Kidney glomerular epithelial cell (primary cell): ENCODE measurements around the gene LRG1.
"Not testable (repeated sequence)": the region's sequence is repeated elsewhere in the genome, so short reads cannot be mapped to it uniquely, and the experiment has no call there.

ENCODE experiments used
- DNase-seq: peaks from one replicate; lab custom pipeline; 2025; lab: John Stamatoyannopoulos, UW

LRG1 gene

GRCh38 chr19:4529924-4530522 lies 9.8 kb downstream of the LRG1 start:
- no peak for DNase-seq

GRCh38 chr19:4528843-4529242 lies 11.0 kb downstream of the LRG1 start:
- no peak for DNase-seq

- not testable (repeated sequence) for DNase-seq
Observed at GRCh38 chr19:4527377-4527776, 12.5 kb downstream of the LRG1 start.

- DNase-seq = no peak
Observed at GRCh38 chr19:4525563-4526002, 14.3 kb downstream of the LRG1 start.

- no peak for DNase-seq
Observed at GRCh38 chr19:4524808-4525562, 14.9 kb downstream of the LRG1 start.

- DNase-seq = no peak
Observed at GRCh38 chr19:4523306-4524110, 16.3 kb downstream of the LRG1 start.

GRCh38 chr19:4522291-4523002 lies 17.4 kb downstream of the LRG1 start:
- no peak for DNase-seq

- DNase-seq = no peak
Observed at GRCh38 chr19:4521888-4522242, 18.0 kb downstream of the LRG1 start.

- no peak for DNase-seq
Observed at GRCh38 chr19:4521170-4521887, 18.5 kb downstream of the LRG1 start.

- DNase-seq = no peak
Observed at GRCh38 chr19:4519521-4520277, 20.1 kb downstream of the LRG1 start.

GRCh38 chr19:4519172-4519496 lies 20.7 kb downstream of the LRG1 start:
- DNase-seq = no peak

GRCh38 chr19:4518345-4519171 lies 21.3 kb downstream of the LRG1 start, which contains the start of gene PLIN4:
PLIN4 (minus strand) TSS chr19:4518486; CDS start chr19:4518272, 214 bp downstream.
- DNase-seq = no peak

- no peak for DNase-seq
Observed at GRCh38 chr19:4517451-4518057, 22.3 kb downstream of the LRG1 start.

GRCh38 chr19:4516939-4517300 lies 22.9 kb downstream of the LRG1 start:
- DNase-seq = no peak

- DNase-seq = no peak
Observed at GRCh38 chr19:4516199-4516938, 23.5 kb downstream of the LRG1 start.

- DNase-seq = no peak
Observed at GRCh38 chr19:4515732-4516131, 24.1 kb downstream of the LRG1 start.

- no peak for DNase-seq
Observed at GRCh38 chr19:4513248-4513647, 26.6 kb downstream of the LRG1 start.

- no peak for DNase-seq
Observed at GRCh38 chr19:4512070-4512469, 27.8 kb downstream of the LRG1 start.
